ENCODE results near the gene SLC26A2.

GRCh38 chr5:149995385-149996204 lies 35.0 kb downstream of the SLC26A2 start:
- TF ChIP-seq EZH2 (IDR thresholded peaks at IDR 0.05; ENCODE audit: low read length, unreplicated experiment) (no peak), CTCF (conservative IDR thresholded peaks at IDR 0.05; ENCODE audit: low read depth, low read length) (no peak)

Measured in PC-3 (cell line).